ENCODE results near the gene EEF1AKMT1. TPM values are rescaled to one million over a fixed set of nuclear protein-coding genes. Genes with fewer than 3 reads are reported as not detected.

EEF1AKMT1 gene
- total RNA-seq, 4 donors from 2014 or later, result 8.2 to 23.7 (median 18.5) TPM

DNA sequence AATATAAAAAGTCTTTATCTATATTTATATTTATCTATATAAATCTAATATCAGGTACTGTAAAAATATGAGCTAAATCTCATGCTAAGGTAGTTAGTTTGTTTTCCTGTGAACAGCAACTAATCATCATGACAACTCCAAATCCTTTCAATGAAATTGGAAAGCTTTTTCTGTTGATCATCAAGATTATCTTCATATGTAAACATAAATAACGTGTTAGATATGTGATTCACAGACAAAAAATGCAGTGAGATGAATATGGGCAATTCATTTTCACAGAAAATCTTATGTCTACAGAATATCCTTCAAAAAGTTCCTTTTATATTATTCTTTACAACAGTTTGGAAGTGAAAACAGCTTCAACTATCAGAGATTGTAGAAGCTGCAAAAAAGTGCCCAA, 41.7 kb upstream of the EEF1AKMT1 start:
- no peak for DNase-seq (ENCODE audit: low spot score in 2 of 2)
- no peak overlapping the region for H3K4me3 ChIP-seq
- no peaks in the 10 kb centered on the region for H3K27me3 ChIP-seq
- no peak for TF ChIP-seq EP300 (IDR thresholded peaks at IDR 0.05)
- peaks cover 0 to 21% (median 8%) of the 10 kb centered on the region in 4 donors for H3K4me1 ChIP-seq
- 27 to 36% methylated on average over 1 of the region's 1 CpG for WGBS, 2 donors
- H3K27ac ChIP-seq, result peak overlapping the region in 2 of 4 donors; percentile 58 to 75
- H3K9me3 ChIP-seq, result no peaks in the 10 kb centered on the region
- H3K36me3 ChIP-seq, result peaks cover 0 to 9% (median 0%) of the 10 kb centered on the region in 3 donors

DNA sequence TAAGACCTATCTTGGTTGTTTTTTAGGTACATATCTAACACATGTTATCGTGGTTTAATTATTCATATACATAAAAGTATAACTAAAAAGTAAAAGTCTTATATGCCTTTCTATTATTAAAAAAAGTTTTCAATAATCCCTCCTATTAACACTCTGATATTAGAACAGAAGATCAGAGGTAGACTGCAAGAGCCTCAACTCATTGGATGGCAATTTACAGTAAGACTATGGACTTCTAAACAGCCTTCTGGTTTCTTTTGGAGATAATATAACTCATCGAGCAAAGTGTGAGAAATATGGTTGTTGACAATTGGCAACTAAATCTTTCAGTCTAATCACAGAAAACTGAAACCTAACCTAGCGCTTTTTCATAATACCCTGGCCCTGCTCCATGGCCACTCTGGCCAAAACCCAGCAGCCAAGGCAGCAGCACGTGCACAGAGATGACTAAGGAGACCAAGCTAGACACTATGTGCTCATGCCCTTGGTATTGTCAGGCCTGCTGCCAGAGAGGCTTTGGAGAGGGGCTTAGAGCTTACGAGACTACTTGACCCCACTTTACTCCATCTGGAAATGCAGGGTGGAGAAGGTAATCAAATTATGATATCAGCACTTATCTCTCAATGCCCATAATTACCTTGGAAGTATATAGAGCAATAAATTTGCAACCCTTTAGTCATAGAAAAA, 40.6 kb upstream of the EEF1AKMT1 start:
- peak overlapping the region in 3 of 4 donors; percentile 36 to 75 (median 58) for H3K27ac ChIP-seq
- no peaks in the 10 kb centered on the region for H3K27me3 ChIP-seq
- peaks cover 0 to 21% (median 8%) of the 10 kb centered on the region in 4 donors for H3K4me1 ChIP-seq
- H3K9me3 ChIP-seq, result no peaks in the 10 kb centered on the region
- peak; percentile 70 to 89 for DNase-seq (ENCODE audit: low spot score in 2 of 2)
- peak overlapping the region in 1 of 4 donors; percentile 8 for H3K4me3 ChIP-seq
- peaks cover 0 to 9% (median 0%) of the 10 kb centered on the region in 3 donors for H3K36me3 ChIP-seq
- TF ChIP-seq POLR2A (IDR thresholded peaks at IDR 0.05) (no peak), EP300 (IDR thresholded peaks at IDR 0.05) (peak in 1 of 2 donors; percentile 67)
- TF ChIP-seq, protein P1, sequence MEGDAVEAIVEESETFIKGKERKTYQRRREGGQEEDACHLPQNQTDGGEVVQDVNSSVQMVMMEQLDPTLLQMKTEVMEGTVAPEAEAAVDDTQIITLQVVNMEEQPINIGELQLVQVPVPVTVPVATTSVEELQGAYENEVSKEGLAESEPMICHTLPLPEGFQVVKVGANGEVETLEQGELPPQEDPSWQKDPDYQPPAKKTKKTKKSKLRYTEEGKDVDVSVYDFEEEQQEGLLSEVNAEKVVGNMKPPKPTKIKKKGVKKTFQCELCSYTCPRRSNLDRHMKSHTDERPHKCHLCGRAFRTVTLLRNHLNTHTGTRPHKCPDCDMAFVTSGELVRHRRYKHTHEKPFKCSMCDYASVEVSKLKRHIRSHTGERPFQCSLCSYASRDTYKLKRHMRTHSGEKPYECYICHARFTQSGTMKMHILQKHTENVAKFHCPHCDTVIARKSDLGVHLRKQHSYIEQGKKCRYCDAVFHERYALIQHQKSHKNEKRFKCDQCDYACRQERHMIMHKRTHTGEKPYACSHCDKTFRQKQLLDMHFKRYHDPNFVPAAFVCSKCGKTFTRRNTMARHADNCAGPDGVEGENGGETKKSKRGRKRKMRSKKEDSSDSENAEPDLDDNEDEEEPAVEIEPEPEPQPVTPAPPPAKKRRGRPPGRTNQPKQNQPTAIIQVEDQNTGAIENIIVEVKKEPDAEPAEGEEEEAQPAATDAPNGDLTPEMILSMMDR (IDR thresholded peaks at IDR 0.05), result no peak
- 25 to 34% methylated on average over 5 of the region's 5 CpGs for WGBS, 2 donors

DNA sequence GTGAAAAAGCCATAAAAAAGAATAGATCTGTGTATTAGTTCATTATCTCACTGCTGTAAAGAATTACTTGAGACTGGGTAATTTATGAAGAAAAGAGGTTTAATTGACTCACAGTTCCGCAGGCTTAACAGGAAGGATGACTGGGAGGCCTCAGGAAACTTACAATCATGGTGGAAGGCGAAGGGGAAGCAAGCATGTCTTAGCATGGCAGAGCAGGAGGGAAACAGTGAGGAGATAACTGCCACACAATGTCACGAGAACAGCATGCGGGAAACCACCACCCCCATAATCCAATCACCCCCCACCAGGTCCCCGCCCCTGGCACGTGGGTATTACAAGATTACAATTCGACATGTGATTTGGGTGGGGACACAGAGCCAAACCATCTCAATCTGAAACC, 39.1 kb upstream of the EEF1AKMT1 start:
- Histone ChIP-seq H3K4me1 (peaks cover 0 to 21% (median 8%) of the 10 kb centered on the region in 4 donors), H3K36me3 (peaks cover 0 to 18% (median 0%) of the 10 kb centered on the region in 3 donors), H3K27ac (no peak overlapping the region), H3K9me3 (no peaks in the 10 kb centered on the region), H3K4me3 (no peak overlapping the region), H3K27me3 (no peaks in the 10 kb centered on the region)
- WGBS, 2 donors, result 90 to 95% methylated on average over 7 of the region's 7 CpGs
- no peak for TF ChIP-seq EP300 (IDR thresholded peaks at IDR 0.05)
- DNase-seq (ENCODE audit: low spot score in 2 of 2), result no peak

DNA sequence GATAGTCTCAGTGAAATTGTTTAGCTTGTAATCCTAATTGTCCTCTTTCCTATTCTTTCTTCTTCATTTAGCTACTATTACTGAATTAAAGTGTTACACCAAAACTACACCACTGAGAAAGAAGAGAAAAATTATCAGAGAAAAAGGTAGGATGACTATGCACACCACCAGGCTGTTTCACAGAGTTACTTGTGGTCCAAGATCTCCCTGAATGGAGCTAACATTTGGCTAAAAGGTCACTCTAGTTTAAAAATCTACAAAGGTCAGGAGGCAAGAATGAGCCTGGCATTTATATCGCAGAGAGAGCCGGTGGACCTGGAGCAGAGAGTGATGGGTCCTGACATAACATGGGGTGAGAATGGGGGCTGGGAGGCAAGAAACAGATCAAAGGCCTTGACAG, 37.0 kb upstream of the EEF1AKMT1 start:
- H3K36me3 ChIP-seq, result peaks cover 0 to 32% (median 0%) of the 10 kb centered on the region in 3 donors
- TF ChIP-seq, protein P1 (IDR thresholded peaks at IDR 0.05), result no peak
- TF ChIP-seq EP300 (IDR thresholded peaks at IDR 0.05) (no peak), POLR2A (IDR thresholded peaks at IDR 0.05) (no peak)
- H3K4me3 ChIP-seq, result no peak overlapping the region
- DNase-seq (ENCODE audit: low spot score in 2 of 2), result no peak
- H3K27me3 ChIP-seq, result no peaks in the 10 kb centered on the region
- peaks cover 0 to 21% (median 8%) of the 10 kb centered on the region in 4 donors for H3K4me1 ChIP-seq
- no peaks in the 10 kb centered on the region for H3K9me3 ChIP-seq
- 49 to 57% methylated on average over 2 of the region's 2 CpGs for WGBS, 2 donors
- no peak overlapping the region for H3K27ac ChIP-seq

DNA sequence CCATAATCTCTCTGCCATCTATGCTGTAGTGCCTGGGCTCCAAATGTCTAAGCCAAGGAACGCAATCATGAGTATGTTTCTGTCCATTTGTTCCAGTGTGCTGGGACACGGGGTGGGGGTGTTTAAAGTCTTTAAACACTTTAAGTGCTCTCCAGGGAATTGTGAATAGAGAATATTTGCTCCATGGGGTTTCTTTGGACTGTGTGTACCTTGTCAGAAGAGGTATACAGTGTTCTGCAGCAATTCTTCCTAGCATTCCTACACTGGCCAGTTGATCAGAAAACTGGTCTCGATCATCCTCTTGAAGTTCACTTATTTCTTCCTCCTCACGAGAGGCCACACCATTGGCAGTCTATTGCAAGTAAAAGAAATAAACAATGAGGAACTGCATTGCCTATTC, 35.1 kb upstream of the EEF1AKMT1 start:
- no peak for DNase-seq (ENCODE audit: low spot score in 2 of 2)
- Histone ChIP-seq H3K4me1 (peaks cover 0 to 5% (median 2%) of the 10 kb centered on the region in 4 donors), H3K9me3 (no peaks in the 10 kb centered on the region), H3K4me3 (no peak overlapping the region), H3K27me3 (no peaks in the 10 kb centered on the region), H3K27ac (no peak overlapping the region), H3K36me3 (peaks cover 0 to 32% (median 0%) of the 10 kb centered on the region in 3 donors)
- WGBS, 2 donors, result 91 to 93% methylated on average over 4 of the region's 4 CpGs
- TF ChIP-seq, protein P1 (IDR thresholded peaks at IDR 0.05), result no peak
- TF ChIP-seq EP300 (IDR thresholded peaks at IDR 0.05) (no peak), POLR2A (IDR thresholded peaks at IDR 0.05) (no peak)

DNA sequence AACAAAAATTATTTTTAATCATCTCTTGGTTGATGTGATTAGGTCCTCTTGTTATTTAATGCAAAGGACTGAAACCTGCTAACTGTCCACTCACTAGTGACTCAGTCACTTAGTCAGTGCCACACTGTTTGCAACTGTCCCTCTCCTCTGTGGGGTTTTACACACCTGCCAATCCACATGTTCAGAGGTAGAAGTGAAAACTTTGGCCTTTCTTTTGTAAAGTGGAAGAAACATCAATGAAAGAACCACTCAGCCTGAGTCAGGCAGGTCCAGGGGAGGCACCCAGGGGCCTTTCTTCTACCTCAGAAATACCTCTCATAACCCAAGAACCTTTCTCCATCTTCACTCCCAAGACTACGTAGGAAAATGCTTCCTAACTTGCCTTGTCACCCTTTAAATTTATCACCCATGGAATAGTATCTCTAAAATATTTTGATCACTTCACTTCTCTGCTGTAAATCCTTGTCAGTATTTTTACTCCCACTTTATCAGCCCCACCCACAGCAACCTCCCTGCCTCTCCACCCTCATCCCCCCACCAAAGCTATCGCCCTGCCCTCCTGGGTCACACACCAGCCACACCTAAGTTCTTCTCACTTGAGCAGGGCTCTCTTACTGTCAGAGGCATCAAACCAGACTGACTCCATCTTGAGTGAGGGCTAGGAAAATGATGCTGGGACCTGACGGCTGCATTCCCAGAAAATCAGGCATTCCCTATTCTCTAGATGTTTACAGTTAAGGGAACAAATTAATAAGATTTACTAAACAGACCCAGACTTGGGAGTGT, 29.6 kb upstream of the EEF1AKMT1 start:
- WGBS, 2 donors, result 84 to 91% methylated on average over 3 of the region's 3 CpGs
- TF ChIP-seq, protein P1 (IDR thresholded peaks at IDR 0.05), result no peak
- TF ChIP-seq EP300 (IDR thresholded peaks at IDR 0.05), result no peak
- no peak for TF ChIP-seq POLR2A (IDR thresholded peaks at IDR 0.05)
- no peaks in the 10 kb centered on the region for H3K9me3 ChIP-seq
- H3K36me3 ChIP-seq, result peaks cover 0 to 38% (median 0%) of the 10 kb centered on the region in 3 donors
- no peaks in the 10 kb centered on the region for H3K27me3 ChIP-seq
- H3K4me1 ChIP-seq, result no peaks in the 10 kb centered on the region
- DNase-seq (ENCODE audit: low spot score in 2 of 2), result no peak
- no peak overlapping the region for H3K4me3 ChIP-seq
- H3K27ac ChIP-seq, result no peak overlapping the region
